Cardiac fibroblast (primary cell): ENCODE results near the gene ATP6V1A.
A peak's percentile ranks its signal among the peaks of the same experiment; 100 is the strongest.

Experiments
- DNase-seq, 2 donors: peaks; one replicate each; pipeline versions ENCODE4 v3.0.0 to v3.0.0-alpha.2; 2010; ENCODE audit warnings: low read depth in 2 of 2
- H3K4me3 ChIP-seq, 2 donors: replicated peaks in 1 of 2; 1 replicate in 1 of 2; 2 replicates in 1 of 2; pipeline ENCODE4 v1.5.1; 2011; ENCODE audit warnings: low read depth in 2 of 2, low read length in 2 of 2, mild to moderate bottlenecking in 2 of 2, moderate library complexity in 1 of 2
- TF ChIP-seq, protein P1 (sequence below): IDR thresholded peaks from one replicate; pipeline ENCODE4 v1.5.1; 2011; ENCODE audit warnings: low read depth, mild to moderate bottlenecking, low read length, inconsistent platforms

Gene ATP6V1A

DNA sequence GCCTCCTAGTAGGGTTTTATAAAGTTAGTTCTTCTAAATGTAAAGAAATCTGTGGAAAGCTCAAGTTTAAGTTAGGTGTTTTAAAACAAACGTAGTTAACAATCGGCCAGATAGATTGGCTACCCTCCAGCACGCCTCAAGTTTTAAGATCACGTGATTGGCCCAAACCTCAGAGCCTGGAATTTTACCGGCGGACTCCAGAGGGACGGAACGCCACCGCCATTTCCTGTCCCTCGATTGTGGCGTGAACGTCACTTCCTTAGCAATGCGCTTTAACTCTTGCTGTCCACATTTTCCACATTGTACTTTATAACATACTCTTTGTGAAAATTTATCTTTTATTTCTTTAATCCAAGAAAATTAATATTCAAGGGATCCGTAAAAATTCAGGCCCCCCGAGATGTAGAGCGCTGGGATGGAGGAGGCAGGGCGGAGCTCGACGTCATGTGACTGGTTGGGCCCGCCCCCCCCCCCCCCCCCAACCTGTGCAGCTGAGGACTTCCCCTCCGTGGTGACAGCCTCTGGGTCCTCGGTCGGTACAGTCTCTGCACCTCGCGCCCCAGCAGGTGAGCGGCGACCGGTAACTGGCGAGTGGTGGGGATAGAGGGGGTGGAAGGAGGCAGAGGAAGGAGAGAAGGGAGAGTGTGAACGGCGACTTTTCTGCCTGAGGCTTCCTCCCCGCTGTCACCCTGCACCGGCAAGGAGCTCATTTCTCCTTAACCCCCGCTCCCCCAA is at the start of gene ATP6V1A:
TSS of gene ATP6V1A (plus strand) at position 488 of the 735 bp plus-strand sequence. CDS start 31,719 bp downstream, outside the sequence.
- H3K4me3 ChIP-seq: peak within 1 kb of the TSS; percentile 80 to 97
- TF ChIP-seq, protein P1, sequence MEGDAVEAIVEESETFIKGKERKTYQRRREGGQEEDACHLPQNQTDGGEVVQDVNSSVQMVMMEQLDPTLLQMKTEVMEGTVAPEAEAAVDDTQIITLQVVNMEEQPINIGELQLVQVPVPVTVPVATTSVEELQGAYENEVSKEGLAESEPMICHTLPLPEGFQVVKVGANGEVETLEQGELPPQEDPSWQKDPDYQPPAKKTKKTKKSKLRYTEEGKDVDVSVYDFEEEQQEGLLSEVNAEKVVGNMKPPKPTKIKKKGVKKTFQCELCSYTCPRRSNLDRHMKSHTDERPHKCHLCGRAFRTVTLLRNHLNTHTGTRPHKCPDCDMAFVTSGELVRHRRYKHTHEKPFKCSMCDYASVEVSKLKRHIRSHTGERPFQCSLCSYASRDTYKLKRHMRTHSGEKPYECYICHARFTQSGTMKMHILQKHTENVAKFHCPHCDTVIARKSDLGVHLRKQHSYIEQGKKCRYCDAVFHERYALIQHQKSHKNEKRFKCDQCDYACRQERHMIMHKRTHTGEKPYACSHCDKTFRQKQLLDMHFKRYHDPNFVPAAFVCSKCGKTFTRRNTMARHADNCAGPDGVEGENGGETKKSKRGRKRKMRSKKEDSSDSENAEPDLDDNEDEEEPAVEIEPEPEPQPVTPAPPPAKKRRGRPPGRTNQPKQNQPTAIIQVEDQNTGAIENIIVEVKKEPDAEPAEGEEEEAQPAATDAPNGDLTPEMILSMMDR: no peak
- DNase-seq: peak; percentile 96 to 97

- peak overlapping the region; percentile 56 to 62 for H3K4me3 ChIP-seq
- TF ChIP-seq, protein P1: no peak
- DNase-seq: peak; percentile 27 to 30
These were observed 49.2 kb upstream of the ATP6V1A start for GRCh38 chr3:113697500-113698090.

- TF ChIP-seq, protein P1: no peak
- DNase-seq: no peak
- no peak overlapping the region for H3K4me3 ChIP-seq
These were observed 48.6 kb upstream of the ATP6V1A start for GRCh38 chr3:113698213-113698742.

- peak overlapping the region; percentile 8 to 26 for H3K4me3 ChIP-seq
- TF ChIP-seq, protein P1: no peak
- DNase-seq: peak; percentile 25 to 29
These were observed 47.9 kb upstream of the ATP6V1A start for GRCh38 chr3:113698956-113699355.

- TF ChIP-seq, protein P1: no peak
- no peak overlapping the region for H3K4me3 ChIP-seq
- DNase-seq: no peak
These were observed 39.0 kb upstream of the ATP6V1A start for GRCh38 chr3:113707835-113708234.

DNA sequence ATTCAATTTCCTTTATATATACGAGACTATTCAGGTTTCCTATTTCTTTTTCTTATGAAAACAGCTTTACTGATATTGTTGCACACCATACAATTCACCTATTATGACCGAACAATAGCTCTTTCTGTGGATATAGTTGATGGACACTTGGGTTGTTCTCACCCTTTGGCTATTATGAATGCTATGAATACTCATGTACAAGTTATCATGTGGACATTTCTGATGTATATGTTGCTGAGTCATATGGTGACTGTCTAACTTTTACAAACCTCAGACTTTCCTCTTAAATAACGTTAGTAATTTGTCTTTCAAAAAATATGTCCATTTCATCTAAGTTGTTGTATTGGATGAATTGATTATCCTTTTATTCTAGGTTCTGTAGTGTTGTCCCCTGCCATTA is 34.7 kb upstream of the ATP6V1A start:
- no peak overlapping the region for H3K4me3 ChIP-seq
- DNase-seq: peak in 1 of 2 donors; percentile 39
- TF ChIP-seq, protein P1: no peak
